GM18867 (cell line): ENCODE measurements around the gene DLGAP3.

Source experiments
- ATAC-seq: cut with Tn5 transposase; IDR thresholded peaks from one replicate; pipeline ENCODE4 v1.9.1; 2021; ENCODE audit warnings: mild to moderate bottlenecking, moderate library complexity; ENCODE audit not compliant: unreplicated experiment

The DLGAP3 gene

GRCh38 chr1:34904236-34905097 is 25.0 kb downstream of the DLGAP3 start:
- ATAC-seq: no peak

GRCh38 chr1:34901919-34902318 is 27.5 kb downstream of the DLGAP3 start:
- ATAC-seq: no peak

- no peak for ATAC-seq
Observed at GRCh38 chr1:34900775-34901502, 28.5 kb downstream of the DLGAP3 start.

GRCh38 chr1:34899906-34900305 is 29.5 kb downstream of the DLGAP3 start:
- ATAC-seq: no peak

GRCh38 chr1:34899471-34899870 is 30.0 kb downstream of the DLGAP3 start:
- ATAC-seq: no peak

- ATAC-seq: no peak
Observed at GRCh38 chr1:34898330-34898761, 31.1 kb downstream of the DLGAP3 start.

GRCh38 chr1:34896612-34897011 is 32.8 kb downstream of the DLGAP3 start:
- no peak for ATAC-seq

- ATAC-seq: no peak
Observed at GRCh38 chr1:34889705-34890104, 39.7 kb downstream of the DLGAP3 start.

GRCh38 chr1:34887593-34887992 is 41.9 kb downstream of the DLGAP3 start:
- ATAC-seq: no peak

GRCh38 chr1:34885405-34886247 is 43.8 kb downstream of the DLGAP3 start:
- no peak for ATAC-seq

- no peak for ATAC-seq
Observed at GRCh38 chr1:34884961-34885360, 44.5 kb downstream of the DLGAP3 start.

- ATAC-seq: no peak
Observed at GRCh38 chr1:34884536-34884935, 44.9 kb downstream of the DLGAP3 start.

GRCh38 chr1:34879230-34879629 is 50.2 kb downstream of the DLGAP3 start:
- no peak for ATAC-seq

GRCh38 chr1:34876406-34876805 is 53.0 kb downstream of the DLGAP3 start:
- ATAC-seq: no peak

GRCh38 chr1:34874296-34874952 is 55.0 kb downstream of the DLGAP3 start:
- ATAC-seq: no peak

GRCh38 chr1:34872133-34872503 is 57.3 kb downstream of the DLGAP3 start:
- ATAC-seq: no peak

GRCh38 chr1:34871443-34872132 is 57.9 kb downstream of the DLGAP3 start:
- ATAC-seq: no peak

GRCh38 chr1:34870395-34870794 is 59.1 kb downstream of the DLGAP3 start:
- ATAC-seq: no peak

- ATAC-seq: no peak
Observed at GRCh38 chr1:34869760-34870159, 59.7 kb downstream of the DLGAP3 start.
